Prostate gland (tissue), 2 donors: Measurements from ENCODE around the gene TLR1. TPM values are rescaled to one million over a fixed set of nuclear protein-coding genes. Genes with fewer than 3 reads are reported as not detected.
"Not testable (repeated sequence)": the region's sequence is repeated elsewhere in the genome, so short reads cannot be mapped to it uniquely, and the experiment has no call there.

Experiments used
- DNase-seq: peaks from one replicate; pipeline ENCODE4 v3.0.0-alpha.2; 2019; ENCODE audit warnings: low spot score
- H3K27ac ChIP-seq, 2 donors: fragments of 200-600 bp; sonication (generic); 2 replicates each; pipeline ENCODE4 v1.5.1; 2017 to 2019
- H3K27me3 ChIP-seq: fragments of 200-600 bp; sonication (generic); replicated peaks from 2 replicates; pipeline ENCODE4 v1.5.1; 2019; ENCODE audit not compliant: insufficient read depth
- H3K36me3 ChIP-seq, 2 donors: fragments of 200-600 bp; sonication (generic); 1 replicate in 1 of 2; 2 replicates in 1 of 2; pipeline versions ENCODE4 v1.5.1 to v1.8.1; 2017 to 2019
- H3K4me1 ChIP-seq: fragments of 200-600 bp; sonication (generic); replicated peaks from 2 replicates; pipeline ENCODE4 v1.5.1; 2019
- H3K4me3 ChIP-seq, 2 donors: fragments of 200-600 bp; sonication (generic); 2 replicates each; pipeline ENCODE4 v1.5.1; 2017 to 2019
- H3K9me3 ChIP-seq: fragments of 200-600 bp; sonication (generic); 2 replicates; pipeline ENCODE4 v1.5.1; 2017
- POLR2A ChIP-seq: fragments of 450-650 bp; IDR thresholded peaks from one replicate; pipeline ENCODE4 v1.6.1; 2016; ENCODE audit warnings: antibody characterized with exemption, mild to moderate bottlenecking
- POLR2AphosphoS5 ChIP-seq: sonication (generic); formaldehyde crosslinking; IDR thresholded peaks from one replicate; pipeline ENCODE4 v1.6.1; 2017; ENCODE audit warnings: antibody characterized with exemption
- WGBS: methylation state at CpG from one replicate; pipeline ENCODE4 v1.1.5; 2018; 5-methylcytosine and 5-hydroxymethylcytosine counted together
- intact Hi-C: fragments of 100-400 bp; cut with DNase I; formaldehyde crosslinking; loops from one replicate; pipeline ENCODE4 v1.14.2; 2022
- total RNA-seq, 2 donors: library from RNA; depleted of rRNA; stranded (reverse); fragments of >200 nt; gene quantifications; one replicate each; pipeline ENCODE4 v1.1.0, GENCODE V29; 2016
- TF ChIP-seq, protein P1 (sequence below), 4 experiments: fragments of 200-600 bp in 2 of 4; fragments of 450-650 bp in 2 of 4; sonication (generic) in 2 of 4; IDR thresholded peaks; 1 replicate in 3 of 4; 2 replicates in 1 of 4; pipeline ENCODE4 v1.5.1; 2016 to 2019; ENCODE audit warnings: antibody characterized with exemption in 4 of 4, mild to moderate bottlenecking in 2 of 4, moderate library complexity in 2 of 4

Gene TLR1
- total RNA-seq, 2 donors from 2014 or later, result 7.4 to 7.8 TPM

DNA sequence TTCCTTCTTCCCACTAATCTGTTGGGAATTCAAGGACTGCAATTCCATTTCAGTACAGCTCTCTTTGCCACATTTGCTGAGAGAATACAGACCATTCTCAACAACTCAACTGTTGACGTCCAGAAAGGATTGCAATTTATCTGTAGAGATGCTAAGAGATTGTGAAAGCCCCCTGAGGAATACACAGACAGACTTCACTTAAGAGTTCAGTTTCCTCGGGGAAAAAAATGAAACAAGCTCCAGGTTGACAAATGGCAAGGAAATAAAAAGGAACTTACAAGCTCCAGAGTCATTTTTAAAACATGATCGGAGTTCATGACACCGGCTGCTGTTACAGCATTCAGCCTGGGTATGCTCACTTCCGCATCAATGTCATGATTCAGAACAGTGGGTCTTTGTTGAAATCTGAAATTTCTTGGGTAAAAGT lies 35.6 kb downstream of the TLR1 start:
- Histone ChIP-seq H3K27me3 (no peaks in the 10 kb centered on the region), H3K4me3 (no peak overlapping the region), H3K4me1 (no peaks in the 10 kb centered on the region), H3K9me3 (no peaks in the 10 kb centered on the region), H3K36me3 (no peaks in the 10 kb centered on the region), H3K27ac (no peak overlapping the region)
- DNase-seq, result no peak
- intact Hi-C loops, result loop anchor here (10.0 kb wide), 1 partner anchor 366 kb away; no protein-coding TSS in a partner anchor
- no peak for TF ChIP-seq POLR2A
- TF ChIP-seq, protein P1, sequence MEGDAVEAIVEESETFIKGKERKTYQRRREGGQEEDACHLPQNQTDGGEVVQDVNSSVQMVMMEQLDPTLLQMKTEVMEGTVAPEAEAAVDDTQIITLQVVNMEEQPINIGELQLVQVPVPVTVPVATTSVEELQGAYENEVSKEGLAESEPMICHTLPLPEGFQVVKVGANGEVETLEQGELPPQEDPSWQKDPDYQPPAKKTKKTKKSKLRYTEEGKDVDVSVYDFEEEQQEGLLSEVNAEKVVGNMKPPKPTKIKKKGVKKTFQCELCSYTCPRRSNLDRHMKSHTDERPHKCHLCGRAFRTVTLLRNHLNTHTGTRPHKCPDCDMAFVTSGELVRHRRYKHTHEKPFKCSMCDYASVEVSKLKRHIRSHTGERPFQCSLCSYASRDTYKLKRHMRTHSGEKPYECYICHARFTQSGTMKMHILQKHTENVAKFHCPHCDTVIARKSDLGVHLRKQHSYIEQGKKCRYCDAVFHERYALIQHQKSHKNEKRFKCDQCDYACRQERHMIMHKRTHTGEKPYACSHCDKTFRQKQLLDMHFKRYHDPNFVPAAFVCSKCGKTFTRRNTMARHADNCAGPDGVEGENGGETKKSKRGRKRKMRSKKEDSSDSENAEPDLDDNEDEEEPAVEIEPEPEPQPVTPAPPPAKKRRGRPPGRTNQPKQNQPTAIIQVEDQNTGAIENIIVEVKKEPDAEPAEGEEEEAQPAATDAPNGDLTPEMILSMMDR (IDR thresholded peaks at IDR 0.05), result no peak
- no peak for TF ChIP-seq POLR2AphosphoS5
- 50% methylated on average over 5 of the region's 5 CpGs for WGBS

DNA sequence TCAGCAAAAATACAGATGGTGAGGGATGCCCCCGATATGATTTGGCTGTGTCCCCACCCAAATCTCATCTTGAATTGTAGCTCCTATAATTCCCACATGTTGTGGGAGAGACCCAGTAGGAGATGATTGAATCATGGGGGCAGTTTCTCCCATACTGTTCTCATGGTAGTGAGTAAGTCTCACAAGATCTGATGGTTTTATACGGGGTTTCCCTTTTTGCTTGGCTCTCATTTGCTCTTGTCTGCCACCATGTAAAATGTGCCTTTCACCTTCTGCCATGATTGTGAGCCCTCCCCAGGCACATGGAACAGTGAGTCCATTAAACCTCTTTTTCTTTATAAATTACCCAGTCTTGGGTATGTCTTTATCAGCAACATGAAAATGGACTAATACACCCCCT lies 37.7 kb downstream of the TLR1 start:
- H3K36me3 ChIP-seq, DNase-seq, H3K4me1 ChIP-seq, H3K4me3 ChIP-seq, H3K27me3 ChIP-seq, H3K27ac ChIP-seq, H3K9me3 ChIP-seq: not testable (repeated sequence)
- WGBS, result 89% methylated on average over 2 of the region's 2 CpGs
- intact Hi-C loops, result loop anchor here (10.0 kb wide), 1 partner anchor 368 kb away; no protein-coding TSS in a partner anchor

DNA sequence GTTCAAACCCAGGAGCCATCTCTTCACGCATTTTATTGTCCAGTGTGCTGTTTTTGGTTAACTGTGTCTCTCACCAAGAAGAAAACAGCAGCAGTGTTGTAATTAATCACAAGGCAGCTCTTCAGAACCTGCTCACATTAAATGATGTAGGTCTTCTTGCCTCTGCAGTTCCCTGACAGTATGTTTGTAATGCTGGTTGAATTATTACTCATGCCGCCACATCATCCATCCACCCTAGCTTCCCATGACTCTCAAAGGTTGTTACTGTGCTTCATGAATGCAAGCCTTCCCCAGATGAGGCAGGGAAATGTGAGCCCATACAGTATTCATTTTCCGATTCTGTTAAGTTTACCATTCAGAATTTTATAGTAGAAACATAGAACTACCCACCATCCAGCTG lies 39.2 kb downstream of the TLR1 start:
- Histone ChIP-seq H3K9me3 (no peaks in the 10 kb centered on the region), H3K27ac (no peak overlapping the region), H3K27me3 (no peaks in the 10 kb centered on the region), H3K4me3 (no peak overlapping the region), H3K4me1 (no peaks in the 10 kb centered on the region), H3K36me3 (no peaks in the 10 kb centered on the region)
- no peak for DNase-seq
- TF ChIP-seq POLR2AphosphoS5 (no peak), POLR2A (no peak)
- TF ChIP-seq, protein P1 (IDR thresholded peaks at IDR 0.05), result no peak
- WGBS, result 95% methylated on average over 3 of the region's 3 CpGs
- intact Hi-C loops, result loop anchor here (10.0 kb wide), 1 partner anchor 369 kb away; no protein-coding TSS in a partner anchor

DNA sequence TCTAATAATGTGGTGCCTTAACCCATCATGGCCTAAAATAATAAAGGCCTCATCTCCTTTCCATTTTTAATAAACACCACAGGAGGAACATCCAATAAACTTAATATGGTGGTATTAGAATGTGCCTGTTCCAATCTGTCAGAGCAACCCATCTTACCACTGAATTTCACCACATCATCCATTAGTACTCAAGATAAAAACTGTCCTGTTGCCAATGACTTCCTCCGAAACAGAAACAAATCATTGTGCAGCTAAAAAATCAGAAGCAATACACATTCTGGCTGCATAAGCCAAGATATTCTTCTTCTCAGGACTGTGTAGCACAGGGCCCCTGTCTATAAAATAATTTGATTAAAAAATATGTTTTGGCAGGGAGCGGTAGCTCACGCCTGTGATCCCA lies 40.3 kb downstream of the TLR1 start:
- 68% methylated on average over 3 of the region's 3 CpGs for WGBS
- H3K4me1 ChIP-seq, result no peaks in the 10 kb centered on the region
- TF ChIP-seq, protein P1 (IDR thresholded peaks at IDR 0.05), result no peak
- TF ChIP-seq POLR2A (no peak), POLR2AphosphoS5 (no peak)
- H3K4me3 ChIP-seq, result no peak overlapping the region
- H3K27me3 ChIP-seq, result no peaks in the 10 kb centered on the region
- H3K9me3 ChIP-seq, result no peaks in the 10 kb centered on the region
- no peak for DNase-seq
- no peak overlapping the region for H3K27ac ChIP-seq
- no peaks in the 10 kb centered on the region for H3K36me3 ChIP-seq
- intact Hi-C loops, result loop anchor here (5.0 to 10.0 kb wide), 2 partner anchors 38 to 371 kb away; partner anchors contain the start of gene TLR1

DNA sequence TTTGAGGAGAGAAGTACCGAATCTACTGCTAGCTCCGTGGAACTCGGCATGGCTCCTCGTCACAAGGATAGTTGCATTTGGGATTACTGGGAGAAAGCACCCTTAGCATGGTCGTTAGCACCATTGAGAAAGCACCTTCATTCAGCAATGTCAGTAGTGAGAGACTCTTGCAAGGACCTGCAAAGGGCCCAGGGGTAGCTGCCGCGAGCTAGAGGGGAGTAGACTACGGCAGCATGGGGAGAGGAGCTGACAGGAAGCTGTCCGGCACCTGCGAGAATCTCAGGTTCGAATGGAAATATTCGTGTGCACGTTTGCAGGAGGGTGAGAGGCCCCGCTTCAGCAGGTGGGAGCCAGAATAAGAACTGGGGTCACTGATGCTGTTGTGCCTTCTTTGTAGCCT lies 42.0 kb downstream of the TLR1 start:
- no peaks in the 10 kb centered on the region for H3K9me3 ChIP-seq
- no peaks in the 10 kb centered on the region for H3K36me3 ChIP-seq
- intact Hi-C loops, result loop anchor here (5.0 to 10.0 kb wide), 2 partner anchors 40 to 372 kb away; partner anchors contain the start of gene TLR1
- no peaks in the 10 kb centered on the region for H3K4me1 ChIP-seq
- WGBS, result 93% methylated on average over 14 of the region's 14 CpGs
- no peaks in the 10 kb centered on the region for H3K27me3 ChIP-seq
- no peak for TF ChIP-seq POLR2AphosphoS5
- TF ChIP-seq, protein P1 (IDR thresholded peaks at IDR 0.05), result no peak
- TF ChIP-seq POLR2A, result no peak
- H3K4me3 ChIP-seq, result no peak overlapping the region
- H3K27ac ChIP-seq, result no peak overlapping the region
- no peak for DNase-seq
